ENCODE data around the gene SORBS2.

DNA sequence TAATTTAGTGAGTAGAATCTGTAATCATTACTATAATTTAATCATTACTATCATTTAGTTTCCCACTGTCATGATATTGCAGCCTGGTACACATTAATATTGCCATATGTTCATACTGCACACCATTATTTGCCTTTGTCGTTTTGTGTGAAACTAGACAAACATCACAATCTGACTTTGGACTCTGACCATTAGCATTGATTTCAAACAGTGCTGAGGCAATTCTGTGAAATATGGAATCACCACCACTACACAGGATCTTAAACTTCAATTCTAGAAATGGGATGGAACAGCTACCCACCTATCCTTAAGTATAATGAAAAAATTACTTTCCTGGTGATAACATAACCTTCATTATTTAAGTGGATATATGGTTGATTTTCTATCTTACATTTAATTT, 98.3 kb downstream of the SORBS2 start:
- TF ChIP-seq MAX (IDR thresholded peaks at IDR 0.05) = no peak
- TF ChIP-seq YY1 (IDR thresholded peaks at IDR 0.05; ENCODE audit: extremely low read depth, insufficient replicate concordance, low read depth, low read length) = no peak
- TF ChIP-seq POLR2A (IDR thresholded peaks at IDR 0.05; ENCODE audit: borderline replicate concordance, extremely low read depth, insufficient read depth, insufficient read length) = no peak
- TF ChIP-seq, protein P1, sequence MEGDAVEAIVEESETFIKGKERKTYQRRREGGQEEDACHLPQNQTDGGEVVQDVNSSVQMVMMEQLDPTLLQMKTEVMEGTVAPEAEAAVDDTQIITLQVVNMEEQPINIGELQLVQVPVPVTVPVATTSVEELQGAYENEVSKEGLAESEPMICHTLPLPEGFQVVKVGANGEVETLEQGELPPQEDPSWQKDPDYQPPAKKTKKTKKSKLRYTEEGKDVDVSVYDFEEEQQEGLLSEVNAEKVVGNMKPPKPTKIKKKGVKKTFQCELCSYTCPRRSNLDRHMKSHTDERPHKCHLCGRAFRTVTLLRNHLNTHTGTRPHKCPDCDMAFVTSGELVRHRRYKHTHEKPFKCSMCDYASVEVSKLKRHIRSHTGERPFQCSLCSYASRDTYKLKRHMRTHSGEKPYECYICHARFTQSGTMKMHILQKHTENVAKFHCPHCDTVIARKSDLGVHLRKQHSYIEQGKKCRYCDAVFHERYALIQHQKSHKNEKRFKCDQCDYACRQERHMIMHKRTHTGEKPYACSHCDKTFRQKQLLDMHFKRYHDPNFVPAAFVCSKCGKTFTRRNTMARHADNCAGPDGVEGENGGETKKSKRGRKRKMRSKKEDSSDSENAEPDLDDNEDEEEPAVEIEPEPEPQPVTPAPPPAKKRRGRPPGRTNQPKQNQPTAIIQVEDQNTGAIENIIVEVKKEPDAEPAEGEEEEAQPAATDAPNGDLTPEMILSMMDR (IDR thresholded peaks at IDR 0.05 in 2 of 3, conservative IDR thresholded peaks at IDR 0.05 in 1 of 3; ENCODE audit: borderline replicate concordance in 1 of 3, insufficient read depth in 1 of 3, low read depth in 2 of 3, low read length in 2 of 3) = no peak
